MCF 10A (cell line): ENCODE results near the gene COL13A1. TPM values are rescaled to one million over a fixed set of nuclear protein-coding genes. Genes with fewer than 3 reads are reported as not detected.

Experiments used
- BruUV-seq: library from RNA; stranded (reverse); fragments of 400-500 nt; replicated peaks from 2 replicates; lab custom pipeline; 2021; lab: Mats Ljungman, UMichigan
- CTCF ChIA-PET: fragments of 300-600 bp; sonication (Branson Sonifier 250); formaldehyde crosslinking; extraction: SDS; loops from one replicate; lab custom pipeline; 2021; ENCODE audit warnings: antibody characterized with exemption, inconsistent platforms; lab: Yijun Ruan, JAX
- POLR2A ChIA-PET: fragments of 300-600, 350-650 bp; sonication (Branson Sonifier 250); formaldehyde crosslinking; extraction: SDS; loops from one replicate; lab custom pipeline; 2020; ENCODE audit warnings: antibody characterized with exemption, inconsistent platforms; lab: Yijun Ruan, JAX
- DNase-seq: peaks from one replicate; pipeline ENCODE4 v3.0.0-alpha.2; 2018; ENCODE audit not compliant: unreplicated experiment
- H3K27ac Mint-ChIP-seq: one replicate; pipeline ENCODE4 v1.8.0; 2022; ENCODE audit warnings: mild to moderate bottlenecking, low read depth, mixed read lengths; ENCODE audit not compliant: unreplicated experiment
- H3K27me3 Mint-ChIP-seq: one replicate; pipeline ENCODE4 v1.8.0; 2022; ENCODE audit warnings: mixed read lengths; ENCODE audit not compliant: insufficient read depth, unreplicated experiment
- H3K36me3 Mint-ChIP-seq: one replicate; pipeline ENCODE4 v1.8.0; 2022; ENCODE audit warnings: mild to moderate bottlenecking, moderate library complexity, mixed read lengths; ENCODE audit not compliant: insufficient read depth, unreplicated experiment
- H3K4me1 Mint-ChIP-seq: one replicate; pipeline ENCODE4 v1.8.0; 2022; ENCODE audit warnings: mixed read lengths; ENCODE audit not compliant: insufficient read depth, unreplicated experiment
- H3K4me3 Mint-ChIP-seq: one replicate; pipeline ENCODE4 v1.8.0; 2022; ENCODE audit warnings: mild to moderate bottlenecking, moderate library complexity, mixed read lengths; ENCODE audit not compliant: unreplicated experiment
- H3K9me3 Mint-ChIP-seq: one replicate; pipeline ENCODE4 v1.8.0; 2022; ENCODE audit warnings: mixed read lengths; ENCODE audit not compliant: unreplicated experiment
- intact Hi-C: fragments of 100-400 bp; cut with micrococcal nuclease; formaldehyde crosslinking; loops from 2 replicates; pipeline ENCODE4 v1.14.1; 2022
- total RNA-seq: library from RNA; stranded (reverse); gene quantifications from 2 replicates; pipeline ENCODE4 v1.2.3, GENCODE V29; 2022
- TF ChIP-seq, protein P1 (sequence below): fragments of 200-600 bp; IDR thresholded peaks from one replicate; pipeline ENCODE4 v1.8.0; 2022; ENCODE audit warnings: antibody characterized with exemption, mild to moderate bottlenecking; ENCODE audit not compliant: unreplicated experiment

The COL13A1 gene
- total RNA-seq, 1 experiment from 2014 or later: 0.47 TPM

DNA sequence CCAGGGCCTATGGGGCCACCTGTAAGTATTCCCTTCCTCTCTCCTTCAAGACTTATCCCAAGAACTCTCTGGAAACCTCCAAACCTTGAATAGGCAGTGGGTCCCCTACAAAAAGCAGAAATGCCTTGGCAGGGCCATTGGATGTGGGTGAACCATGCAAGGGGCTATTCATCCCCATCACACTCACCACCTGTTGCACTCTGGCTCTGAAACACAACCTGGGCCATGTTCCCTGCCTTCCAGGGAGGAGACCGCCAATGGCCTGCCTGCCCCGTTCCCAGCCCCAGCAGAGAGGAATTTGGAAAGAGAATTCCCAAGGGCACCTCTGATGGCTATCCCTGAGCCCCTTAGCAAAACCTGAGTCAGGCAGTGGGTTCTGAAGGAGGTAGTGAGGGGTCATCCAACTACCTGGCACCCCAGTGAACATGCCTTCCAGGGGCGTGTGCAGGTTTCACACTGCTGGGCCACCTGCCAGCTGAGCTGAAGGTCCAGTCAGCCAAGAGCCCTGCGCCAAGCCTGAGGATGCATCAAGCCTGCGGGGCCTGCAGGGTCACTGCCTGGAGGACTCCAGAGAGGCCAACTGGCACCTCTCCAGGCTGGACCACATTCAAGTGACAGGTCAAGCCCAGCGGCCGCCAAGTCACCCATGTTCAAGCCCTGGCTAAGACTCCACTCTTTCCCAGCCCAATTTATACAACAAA, 101.3 kb downstream of the COL13A1 start:
- Mint-ChIP-seq H3K27me3 (no peaks in the 10 kb centered on the region), H3K36me3 (no peaks in the 10 kb centered on the region), H3K9me3 (no peaks in the 10 kb centered on the region), H3K27ac (no peak overlapping the region), H3K4me3 (no peak overlapping the region), H3K4me1 (no peaks in the 10 kb centered on the region)
- intact Hi-C loops: no loop called here
- ChIA-PET POLR2A (no interaction called here), CTCF (no interaction called here)
- TF ChIP-seq, protein P1, sequence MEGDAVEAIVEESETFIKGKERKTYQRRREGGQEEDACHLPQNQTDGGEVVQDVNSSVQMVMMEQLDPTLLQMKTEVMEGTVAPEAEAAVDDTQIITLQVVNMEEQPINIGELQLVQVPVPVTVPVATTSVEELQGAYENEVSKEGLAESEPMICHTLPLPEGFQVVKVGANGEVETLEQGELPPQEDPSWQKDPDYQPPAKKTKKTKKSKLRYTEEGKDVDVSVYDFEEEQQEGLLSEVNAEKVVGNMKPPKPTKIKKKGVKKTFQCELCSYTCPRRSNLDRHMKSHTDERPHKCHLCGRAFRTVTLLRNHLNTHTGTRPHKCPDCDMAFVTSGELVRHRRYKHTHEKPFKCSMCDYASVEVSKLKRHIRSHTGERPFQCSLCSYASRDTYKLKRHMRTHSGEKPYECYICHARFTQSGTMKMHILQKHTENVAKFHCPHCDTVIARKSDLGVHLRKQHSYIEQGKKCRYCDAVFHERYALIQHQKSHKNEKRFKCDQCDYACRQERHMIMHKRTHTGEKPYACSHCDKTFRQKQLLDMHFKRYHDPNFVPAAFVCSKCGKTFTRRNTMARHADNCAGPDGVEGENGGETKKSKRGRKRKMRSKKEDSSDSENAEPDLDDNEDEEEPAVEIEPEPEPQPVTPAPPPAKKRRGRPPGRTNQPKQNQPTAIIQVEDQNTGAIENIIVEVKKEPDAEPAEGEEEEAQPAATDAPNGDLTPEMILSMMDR: no peak
- DNase-seq: no peak
- BruUV-seq: no TSS peak

DNA sequence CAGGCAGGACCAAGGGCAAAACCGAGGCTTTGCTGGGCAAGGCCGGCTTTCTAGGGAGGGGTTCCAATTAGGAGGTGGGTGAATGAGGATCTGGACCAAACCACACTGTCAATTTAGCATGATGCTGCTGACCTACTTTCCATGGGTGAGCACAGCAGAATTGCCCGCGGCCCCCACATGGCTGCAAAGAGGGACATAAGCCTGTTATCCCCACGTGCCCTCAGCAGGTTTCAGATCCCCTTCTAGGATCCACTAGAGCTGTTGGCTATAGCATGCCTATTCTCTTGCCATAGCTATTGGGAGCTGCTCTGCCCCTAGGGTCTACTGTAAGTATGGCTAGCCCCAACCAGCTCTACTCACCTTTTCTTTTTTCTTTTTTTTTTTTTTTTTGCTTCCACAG, 102.8 kb downstream of the COL13A1 start:
- TF ChIP-seq, protein P1: no peak
- H3K27me3 Mint-ChIP-seq: no peaks in the 10 kb centered on the region
- no peaks in the 10 kb centered on the region for H3K9me3 Mint-ChIP-seq
- H3K36me3 Mint-ChIP-seq: no peaks in the 10 kb centered on the region
- intact Hi-C loops: no loop called here
- no TSS peak for BruUV-seq
- ChIA-PET POLR2A (no interaction called here), CTCF (interaction anchor here (0.8 to 2.5 kb wide), 2 partner anchors 10 to 123 kb away, joined by 3 to 24 read pairs; no protein-coding TSS in a partner anchor)
- H3K27ac Mint-ChIP-seq: no peak overlapping the region
- H3K4me1 Mint-ChIP-seq: no peaks in the 10 kb centered on the region
- no peak overlapping the region for H3K4me3 Mint-ChIP-seq
- DNase-seq: no peak

DNA sequence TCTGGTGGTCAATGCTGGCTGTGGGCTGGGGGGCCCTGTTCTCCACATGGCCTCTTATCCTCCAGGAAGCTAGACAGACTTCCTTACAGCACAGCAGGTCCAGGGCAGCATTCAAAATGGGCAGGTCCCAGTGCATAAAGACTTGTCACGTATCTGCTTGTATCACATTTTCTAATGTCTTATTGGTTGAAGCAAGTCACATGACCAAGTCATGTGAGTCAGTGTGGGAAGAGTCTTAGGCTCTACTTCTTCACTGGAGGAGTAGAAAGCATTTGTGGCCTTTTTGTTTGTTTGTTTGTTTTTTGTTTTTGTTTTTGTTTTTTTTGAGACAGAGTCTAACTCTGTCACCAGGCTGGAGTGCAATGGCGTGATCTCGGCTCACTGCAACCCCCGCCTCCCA, 104.7 kb downstream of the COL13A1 start:
- Mint-ChIP-seq H3K27ac (no peak overlapping the region), H3K4me3 (no peak overlapping the region), H3K4me1 (no peaks in the 10 kb centered on the region), H3K27me3 (no peaks in the 10 kb centered on the region), H3K36me3 (no peaks in the 10 kb centered on the region), H3K9me3 (no peaks in the 10 kb centered on the region)
- TF ChIP-seq, protein P1: no peak
- intact Hi-C loops: no loop called here
- CTCF ChIA-PET: interaction anchor here (2.5 kb wide), 1 partner anchor 8 kb away, joined by 24 read pairs; no protein-coding TSS in a partner anchor
- no peak for DNase-seq
- BruUV-seq: no TSS peak
- POLR2A ChIA-PET: no interaction called here

DNA sequence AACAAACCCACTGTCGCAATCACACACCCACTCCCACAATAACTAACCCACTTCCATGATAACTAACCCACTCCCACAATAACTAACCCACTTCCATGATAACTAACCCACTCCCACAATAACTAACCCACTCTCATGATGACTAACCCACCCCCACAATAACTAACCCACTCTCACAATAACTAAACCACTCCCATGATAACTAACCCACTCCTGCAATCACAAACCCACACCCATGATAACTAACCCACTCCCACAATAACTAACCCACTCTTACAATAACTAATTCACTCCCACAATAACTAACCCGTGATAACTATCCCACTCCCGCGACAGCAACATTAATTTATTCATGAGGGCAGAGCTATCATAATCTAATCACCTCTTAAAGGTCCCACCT, 105.8 kb downstream of the COL13A1 start:
- Mint-ChIP-seq H3K27ac (no peak overlapping the region), H3K36me3 (no peaks in the 10 kb centered on the region), H3K4me3 (no peak overlapping the region), H3K4me1 (no peaks in the 10 kb centered on the region), H3K27me3 (no peaks in the 10 kb centered on the region), H3K9me3 (no peaks in the 10 kb centered on the region)
- no peak for DNase-seq
- BruUV-seq: no TSS peak
- intact Hi-C loops: no loop called here
- TF ChIP-seq, protein P1: no peak
- ChIA-PET POLR2A (no interaction called here), CTCF (no interaction called here)
